SK-N-SH (cell line): Measurements from ENCODE around the gene RPGRIP1L. TPM values are rescaled to one million over a fixed set of nuclear protein-coding genes. Genes with fewer than 3 reads are reported as not detected.

Source experiments
- CTCF ChIA-PET: fragments of 300-600, 350-600 bp; formaldehyde crosslinking; extraction: SDS; loops from one replicate; lab custom pipeline; 2021; lab: Yijun Ruan, JAX
- POLR2A ChIA-PET: fragments of 350-600 bp; sonication (Branson Sonifier 250); formaldehyde crosslinking; extraction: SDS; loops from one replicate; lab custom pipeline; 2020; ENCODE audit warnings: antibody characterized with exemption, inconsistent platforms; lab: Yijun Ruan, JAX
- DNase-seq: peaks from one replicate; pipeline ENCODE4 v3.0.0; 2012
- H2AFZ ChIP-seq: fragments of 200-600 bp; sonication (generic); 2 replicates; pipeline ENCODE4 v1.8.1; 2016; ENCODE audit warnings: antibody characterized with exemption, mild to moderate bottlenecking, low read depth
- H3F3A ChIP-seq: fragments of 200-600 bp; sonication (generic); replicated peaks from 2 replicates; pipeline ENCODE3; 2016; ENCODE audit warnings: antibody characterized with exemption, mild to moderate bottlenecking; ENCODE audit not compliant: insufficient read depth
- H3K27ac ChIP-seq, 2 experiments: fragments of 200-500 bp in 1 of 2; fragments of 200-600 bp in 1 of 2; sonication (Bioruptor generic) in 1 of 2; sonication (generic), shearing (Covaris generic) in 1 of 2; 2 replicates each; pipeline versions ENCODE4 v1.5.1 to v1.6.1; 2014 to 2016; ENCODE audit warnings: low read depth in 2 of 2, inconsistent platforms in 1 of 2, low read length in 1 of 2, mild to moderate bottlenecking in 1 of 2, mixed read lengths in 1 of 2
- H3K27me3 ChIP-seq: fragments of 200-600 bp; sonication (generic), shearing (Covaris generic); 2 replicates; pipeline ENCODE4 v1.6.1; 2016; ENCODE audit warnings: mixed run types; ENCODE audit not compliant: insufficient read depth
- H3K36me3 ChIP-seq, 2 experiments: fragments of 200-500 bp in 1 of 2; fragments of 200-600 bp in 1 of 2; sonication (Bioruptor generic) in 1 of 2; sonication (generic) in 1 of 2; replicated peaks in 1 of 2; 2 replicates each; pipeline versions ENCODE3 to v1.5.1; 2014 to 2016; ENCODE audit warnings: low read length in 1 of 2, mild to moderate bottlenecking in 1 of 2; ENCODE audit not compliant: insufficient read depth in 2 of 2, control insufficient read depth in 1 of 2
- H3K4me1 ChIP-seq, 2 experiments: fragments of 200-500 bp in 1 of 2; fragments of 200-600 bp in 1 of 2; sonication (Bioruptor generic) in 1 of 2; sonication (generic), shearing (Covaris generic) in 1 of 2; 2 replicates each; pipeline versions ENCODE4 v1.5.1 to v1.6.1; 2014 to 2016; ENCODE audit warnings: low read depth in 1 of 2, low read length in 1 of 2, mixed run types in 1 of 2; ENCODE audit not compliant: insufficient read depth in 2 of 2, control insufficient read depth in 1 of 2
- H3K4me2 ChIP-seq: fragments of 200-600 bp; sonication (generic), shearing (Covaris generic); 2 replicates; pipeline ENCODE4 v1.6.1; 2017; ENCODE audit warnings: mixed run types
- H3K4me3 ChIP-seq, 2 experiments: fragments of 200-500 bp in 1 of 2; fragments of 200-600 bp in 1 of 2; sonication (Bioruptor generic) in 1 of 2; sonication (generic), shearing (Covaris generic) in 1 of 2; 2 replicates each; pipeline versions ENCODE4 v1.5.1 to v1.8.1; 2014 to 2016; ENCODE audit warnings: low read depth in 2 of 2, inconsistent platforms in 1 of 2, low read length in 1 of 2, mild to moderate bottlenecking in 1 of 2, mixed read lengths in 1 of 2, moderate library complexity in 1 of 2
- H3K79me2 ChIP-seq: fragments of 200-600 bp; sonication (generic); 2 replicates; pipeline ENCODE4 v1.8.1; 2017; ENCODE audit warnings: mild to moderate bottlenecking; ENCODE audit not compliant: insufficient read depth
- H3K9ac ChIP-seq: fragments of 200-600 bp; sonication (generic); 2 replicates; pipeline ENCODE4 v1.6.1; 2017; ENCODE audit warnings: mixed run types
- H3K9me2 ChIP-seq: fragments of 200-600 bp; sonication (generic); 2 replicates; pipeline ENCODE4 v1.6.1; 2017; ENCODE audit warnings: mixed run types
- H3K9me3 ChIP-seq: fragments of 200-600 bp; sonication (generic); 2 replicates; pipeline ENCODE4 v1.6.1; 2017; ENCODE audit warnings: mixed run types, mild to moderate bottlenecking, moderate library complexity
- H4K20me1 ChIP-seq: fragments of 200-600 bp; sonication (generic); 2 replicates; pipeline ENCODE4 v1.6.1; 2017; ENCODE audit warnings: mild to moderate bottlenecking, mixed run types; ENCODE audit not compliant: insufficient read depth
- CHD2 ChIP-seq: fragments of 150-350 bp; IDR thresholded peaks from 2 replicates; pipeline ENCODE4 v1.6.1; 2018; ENCODE audit warnings: low read length; ENCODE audit not compliant: partially characterized antibody
- EZH2phosphoT487 ChIP-seq: fragments of 200-600 bp; sonication (generic); IDR thresholded peaks from 2 replicates; pipeline ENCODE4 v1.6.1; 2017; ENCODE audit warnings: low read depth, mixed run types, mild to moderate bottlenecking, antibody characterized with exemption, moderate library complexity, borderline replicate concordance
- FOXM1 ChIP-seq: IDR thresholded peaks from 2 replicates; pipeline ENCODE4 v1.4.0; 2012; ENCODE audit warnings: low read depth, mild to moderate bottlenecking
- GABPA ChIP-seq: IDR thresholded peaks from 2 replicates; pipeline ENCODE4 v1.4.0; 2012; ENCODE audit warnings: low read depth, mild to moderate bottlenecking
- GATA2 ChIP-seq: sonication (generic); formaldehyde crosslinking; IDR thresholded peaks from 2 replicates; pipeline ENCODE4 v1.5.0; 2020; ENCODE audit warnings: mild to moderate bottlenecking, missing genetic modification reagents
- JUND ChIP-seq: IDR thresholded peaks from 2 replicates; pipeline ENCODE4 v1.4.0; 2012
- MEF2A ChIP-seq: IDR thresholded peaks from 2 replicates; pipeline ENCODE4 v1.4.0; 2012; ENCODE audit warnings: low read depth, borderline replicate concordance
- NRF1 ChIP-seq: IDR thresholded peaks from 2 replicates; pipeline ENCODE4 v1.6.1; 2012; ENCODE audit warnings: low read depth, mild to moderate bottlenecking, low read length
- RCOR1 ChIP-seq: fragments of 150-350 bp; IDR thresholded peaks from 2 replicates; pipeline ENCODE4 v1.6.1; 2017; ENCODE audit warnings: antibody characterized with exemption, low read length
- RFX5 ChIP-seq: IDR thresholded peaks from 2 replicates; pipeline ENCODE4 v1.6.1; 2012; ENCODE audit warnings: mild to moderate bottlenecking, improper control_type of control experiment, low read length
- RXRA ChIP-seq: IDR thresholded peaks from 2 replicates; pipeline ENCODE4 v1.4.0; 2012; ENCODE audit warnings: low read depth, mild to moderate bottlenecking, borderline replicate concordance
- SIN3A ChIP-seq: IDR thresholded peaks from 2 replicates; pipeline ENCODE4 v1.6.1; 2012; ENCODE audit warnings: low read depth, mild to moderate bottlenecking, low read length, moderate library complexity, borderline replicate concordance
- SMC3 ChIP-seq: IDR thresholded peaks from 2 replicates; pipeline ENCODE4 v1.6.1; 2012; ENCODE audit warnings: low read depth, low read length, improper control_type of control experiment
- YY1 ChIP-seq: IDR thresholded peaks from 2 replicates; pipeline ENCODE4 v1.4.0; 2012; ENCODE audit warnings: low read depth, mild to moderate bottlenecking
- WGBS: methylation state at CpG from one replicate; pipeline ENCODE4 v1.1.6; 2017; ENCODE audit warnings: low lambda C conversion rate; 5-methylcytosine and 5-hydroxymethylcytosine counted together
- polyA plus RNA-seq, 3 experiments: library from polyadenylated mRNA; depleted of rRNA; stranded (reverse); fragments of >200 nt; gene quantifications; 2 replicates each; pipeline ENCODE4 v1.2.3, GENCODE V29; 2012
- TF ChIP-seq, protein P1 (sequence below): IDR thresholded peaks from 2 replicates; pipeline ENCODE4 v1.4.0; 2012; ENCODE audit warnings: low read depth, borderline replicate concordance
- TF ChIP-seq, protein P2 (sequence below): fragments of 150-350 bp; IDR thresholded peaks from 2 replicates; pipeline ENCODE4 v1.6.1; 2017; ENCODE audit warnings: antibody characterized with exemption, low read length, low read depth, borderline replicate concordance
- TF ChIP-seq, protein P3 (sequence below): fragments of 200-600 bp; sonication (generic); IDR thresholded peaks from 2 replicates; pipeline ENCODE4 v1.6.1; 2017; ENCODE audit warnings: antibody characterized with exemption, mild to moderate bottlenecking, moderate library complexity
- TF ChIP-seq, protein P4 (sequence below): IDR thresholded peaks from 2 replicates; pipeline ENCODE4; 2012

Gene RPGRIP1L
- polyA plus RNA-seq, 1 of the 3 experiments (the other 2 are of a cell fraction) = 5.7 TPM

DNA sequence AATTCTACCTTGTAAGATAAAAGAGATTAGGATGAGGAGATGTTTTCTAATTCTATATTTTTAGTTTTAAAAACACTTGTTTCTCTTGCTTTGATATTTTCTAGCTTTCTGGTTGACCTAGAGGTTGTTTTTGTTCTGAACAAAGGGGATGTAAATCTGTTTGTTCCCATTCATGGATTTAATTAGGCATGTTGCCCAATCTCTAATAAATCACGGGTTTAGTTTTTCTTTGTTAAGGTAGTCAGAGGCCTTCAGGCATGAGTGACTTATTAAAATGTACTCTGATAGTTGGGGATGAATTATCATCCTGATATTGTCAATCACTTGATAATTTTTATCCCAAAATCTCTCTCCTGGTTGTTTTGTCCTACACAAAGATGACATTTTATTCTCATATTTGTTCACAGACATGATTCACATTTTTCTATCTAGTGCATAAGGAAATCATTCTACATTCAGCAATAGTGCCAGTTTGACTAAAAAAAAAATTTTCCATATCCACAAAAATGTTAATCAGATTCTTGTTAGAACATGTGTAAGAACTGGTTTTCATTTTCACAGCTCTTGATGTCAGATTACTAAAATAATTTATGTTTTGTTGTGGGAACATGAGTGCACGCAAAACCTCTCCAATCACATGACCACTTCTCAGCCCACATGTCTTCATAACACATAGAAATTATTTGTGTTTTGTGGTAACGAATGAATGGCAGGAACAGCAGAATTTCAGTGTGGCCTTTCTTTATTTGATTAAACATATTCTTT is 105.0 kb downstream of the RPGRIP1L start:
- TF ChIP-seq, protein P1, sequence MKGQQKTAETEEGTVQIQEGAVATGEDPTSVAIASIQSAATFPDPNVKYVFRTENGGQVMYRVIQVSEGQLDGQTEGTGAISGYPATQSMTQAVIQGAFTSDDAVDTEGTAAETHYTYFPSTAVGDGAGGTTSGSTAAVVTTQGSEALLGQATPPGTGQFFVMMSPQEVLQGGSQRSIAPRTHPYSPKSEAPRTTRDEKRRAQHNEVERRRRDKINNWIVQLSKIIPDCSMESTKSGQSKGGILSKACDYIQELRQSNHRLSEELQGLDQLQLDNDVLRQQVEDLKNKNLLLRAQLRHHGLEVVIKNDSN = no peak
- TF ChIP-seq, protein P2, sequence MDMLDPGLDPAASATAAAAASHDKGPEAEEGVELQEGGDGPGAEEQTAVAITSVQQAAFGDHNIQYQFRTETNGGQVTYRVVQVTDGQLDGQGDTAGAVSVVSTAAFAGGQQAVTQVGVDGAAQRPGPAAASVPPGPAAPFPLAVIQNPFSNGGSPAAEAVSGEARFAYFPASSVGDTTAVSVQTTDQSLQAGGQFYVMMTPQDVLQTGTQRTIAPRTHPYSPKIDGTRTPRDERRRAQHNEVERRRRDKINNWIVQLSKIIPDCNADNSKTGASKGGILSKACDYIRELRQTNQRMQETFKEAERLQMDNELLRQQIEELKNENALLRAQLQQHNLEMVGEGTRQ = no peak
- no peak for TF ChIP-seq SIN3A
- TF ChIP-seq, protein P3, sequence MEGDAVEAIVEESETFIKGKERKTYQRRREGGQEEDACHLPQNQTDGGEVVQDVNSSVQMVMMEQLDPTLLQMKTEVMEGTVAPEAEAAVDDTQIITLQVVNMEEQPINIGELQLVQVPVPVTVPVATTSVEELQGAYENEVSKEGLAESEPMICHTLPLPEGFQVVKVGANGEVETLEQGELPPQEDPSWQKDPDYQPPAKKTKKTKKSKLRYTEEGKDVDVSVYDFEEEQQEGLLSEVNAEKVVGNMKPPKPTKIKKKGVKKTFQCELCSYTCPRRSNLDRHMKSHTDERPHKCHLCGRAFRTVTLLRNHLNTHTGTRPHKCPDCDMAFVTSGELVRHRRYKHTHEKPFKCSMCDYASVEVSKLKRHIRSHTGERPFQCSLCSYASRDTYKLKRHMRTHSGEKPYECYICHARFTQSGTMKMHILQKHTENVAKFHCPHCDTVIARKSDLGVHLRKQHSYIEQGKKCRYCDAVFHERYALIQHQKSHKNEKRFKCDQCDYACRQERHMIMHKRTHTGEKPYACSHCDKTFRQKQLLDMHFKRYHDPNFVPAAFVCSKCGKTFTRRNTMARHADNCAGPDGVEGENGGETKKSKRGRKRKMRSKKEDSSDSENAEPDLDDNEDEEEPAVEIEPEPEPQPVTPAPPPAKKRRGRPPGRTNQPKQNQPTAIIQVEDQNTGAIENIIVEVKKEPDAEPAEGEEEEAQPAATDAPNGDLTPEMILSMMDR = no peak
- no peak for TF ChIP-seq SMC3
- TF ChIP-seq, protein P4, sequence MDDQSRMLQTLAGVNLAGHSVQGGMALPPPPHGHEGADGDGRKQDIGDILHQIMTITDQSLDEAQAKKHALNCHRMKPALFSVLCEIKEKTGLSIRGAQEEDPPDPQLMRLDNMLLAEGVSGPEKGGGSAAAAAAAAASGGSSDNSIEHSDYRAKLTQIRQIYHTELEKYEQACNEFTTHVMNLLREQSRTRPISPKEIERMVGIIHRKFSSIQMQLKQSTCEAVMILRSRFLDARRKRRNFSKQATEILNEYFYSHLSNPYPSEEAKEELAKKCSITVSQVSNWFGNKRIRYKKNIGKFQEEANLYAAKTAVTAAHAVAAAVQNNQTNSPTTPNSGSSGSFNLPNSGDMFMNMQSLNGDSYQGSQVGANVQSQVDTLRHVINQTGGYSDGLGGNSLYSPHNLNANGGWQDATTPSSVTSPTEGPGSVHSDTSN = no peak
- no peak for TF ChIP-seq RCOR1
- no peak for TF ChIP-seq FOXM1
- TF ChIP-seq, all 33 proteins: peak for 0
- Histone ChIP-seq H3F3A (no peaks in the 10 kb centered on the region), H3K9ac (no peak overlapping the region), H4K20me1 (no peaks in the 10 kb centered on the region), H3K27me3 (no peaks in the 10 kb centered on the region), H3K9me2 (no peaks in the 10 kb centered on the region), H3K4me2 (no peak overlapping the region), H3K9me3 (no peaks in the 10 kb centered on the region), H3K27ac (no peak overlapping the region), H3K4me1 (no peaks in the 10 kb centered on the region), H2AFZ (no peak overlapping the region), H3K36me3 (peaks cover 5 to 9% of the 10 kb centered on the region in 2 experiments), H3K79me2 (no peaks in the 10 kb centered on the region), H3K4me3 (no peak overlapping the region)
- no peak for DNase-seq
- CTCF ChIA-PET = no interaction called here
- POLR2A ChIA-PET = no interaction called here
- WGBS = 88% methylated on average over 3 of the region's 3 CpGs

DNA sequence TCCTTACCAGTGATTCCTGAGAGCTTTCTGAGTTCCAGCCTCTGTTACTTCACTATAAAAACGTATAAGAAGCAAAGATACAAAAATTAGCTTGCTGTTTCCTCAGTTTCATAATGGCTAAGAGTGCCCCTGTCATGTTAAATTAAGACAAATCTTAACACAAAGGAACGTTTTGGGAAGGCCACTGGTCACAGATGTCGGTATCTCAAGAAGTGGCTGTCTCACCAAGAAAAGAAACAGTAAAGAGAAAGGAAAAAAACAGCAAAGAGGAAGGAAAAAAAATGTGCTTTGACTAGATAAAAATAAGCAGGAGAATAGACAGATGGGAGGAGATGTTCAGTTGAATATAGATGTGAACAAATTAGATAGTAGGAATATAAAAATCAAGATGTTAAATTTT is 105.9 kb downstream of the RPGRIP1L start:
- WGBS = 61% methylated on average over 3 of the region's 3 CpGs
- ChIA-PET CTCF (interaction anchor here (0.9 kb wide), 1 partner anchor 47 kb away, joined by 3 read pairs; no protein-coding TSS in a partner anchor), POLR2A (no interaction called here)
- Histone ChIP-seq H4K20me1 (no peaks in the 10 kb centered on the region), H3K9me2 (no peaks in the 10 kb centered on the region), H3F3A (no peaks in the 10 kb centered on the region), H3K9ac (no peak overlapping the region), H3K79me2 (no peaks in the 10 kb centered on the region), H3K4me1 (no peaks in the 10 kb centered on the region), H3K4me2 (no peak overlapping the region), H3K4me3 (no peak overlapping the region), H3K36me3 (peaks cover 5 to 9% of the 10 kb centered on the region in 2 experiments), H3K27ac (no peak overlapping the region), H2AFZ (no peak overlapping the region), H3K27me3 (no peaks in the 10 kb centered on the region), H3K9me3 (no peaks in the 10 kb centered on the region)
- no peak for DNase-seq
- TF ChIP-seq RXRA = no peak
- TF ChIP-seq EZH2phosphoT487 = no peak
- no peak for TF ChIP-seq FOXM1
- TF ChIP-seq GATA2 (CRISPR knock-in tag) = no peak
- TF ChIP-seq, protein P3 = no peak
- TF ChIP-seq RFX5 = no peak
- TF ChIP-seq NRF1 = no peak
- TF ChIP-seq JUND = no peak
- no peak for TF ChIP-seq YY1
- TF ChIP-seq CHD2 = no peak
- no peak for TF ChIP-seq MEF2A
- TF ChIP-seq SIN3A = no peak
- TF ChIP-seq, protein P4 = no peak
- TF ChIP-seq GABPA = no peak
